NCI-H510A treated with DMSO at 0.1 percent for 48 hours (cell line): ENCODE measurements around the gene VSTM4.

ENCODE experiments used
- DNase-seq: peaks from one replicate; lab custom pipeline; 2025; lab: John Stamatoyannopoulos, UW

The VSTM4 gene

GRCh38 chr10:49091450-49092210 lies 23.7 kb downstream of the VSTM4 start:
- DNase-seq: no peak

DNA sequence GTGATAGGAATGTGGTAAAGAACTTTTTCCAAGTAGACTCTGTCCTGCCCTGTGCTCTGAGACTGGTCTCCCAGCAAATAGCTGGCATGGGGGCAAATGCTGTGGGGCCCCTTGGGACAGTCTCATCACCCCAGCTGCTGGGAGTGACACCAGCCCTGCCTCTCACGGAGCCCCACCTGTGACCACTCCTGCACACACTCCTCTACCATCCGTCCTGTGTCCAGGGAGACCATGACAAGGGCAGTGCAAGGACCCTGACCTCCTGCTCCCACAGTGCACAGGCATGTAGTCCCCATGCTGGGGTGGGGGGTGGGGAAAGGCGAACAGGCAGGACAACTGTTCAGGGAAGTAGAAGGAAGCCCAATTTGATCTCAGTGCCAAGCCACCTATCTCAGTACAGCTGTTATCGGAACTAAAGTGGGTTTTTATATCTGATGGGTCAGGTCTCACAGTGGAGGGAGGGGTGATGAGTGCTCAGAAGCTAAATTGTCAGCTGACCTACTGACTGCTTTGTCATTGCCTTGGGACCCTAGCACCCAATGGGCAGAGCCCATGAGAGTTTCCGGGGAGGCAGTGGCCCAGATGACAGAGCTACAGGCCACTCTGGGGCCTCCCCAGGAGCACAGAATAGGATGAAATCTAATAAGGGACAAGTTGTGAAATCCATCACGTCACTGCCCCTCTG lies 24.5 kb downstream of the VSTM4 start:
- DNase-seq: no peak

DNA sequence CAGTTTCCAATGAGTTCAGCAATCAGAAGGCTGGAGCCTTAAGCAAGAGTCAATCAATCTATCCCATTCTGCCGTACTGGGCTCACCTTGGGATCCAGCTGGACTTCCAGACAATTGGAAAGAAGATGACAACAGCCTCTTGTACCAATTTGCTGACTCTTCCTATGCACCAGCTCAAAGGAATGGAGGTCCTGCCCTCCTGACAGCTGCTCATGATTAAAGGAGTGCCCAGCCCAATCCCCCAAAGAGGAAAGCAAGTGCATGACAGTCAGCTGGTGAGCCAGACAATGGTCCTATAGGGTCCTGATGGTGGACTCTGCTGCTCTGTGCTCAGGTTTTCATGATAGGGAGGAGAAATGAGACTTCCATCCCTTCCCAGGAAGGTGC lies 25.1 kb downstream of the VSTM4 start:
- no peak for DNase-seq

DNA sequence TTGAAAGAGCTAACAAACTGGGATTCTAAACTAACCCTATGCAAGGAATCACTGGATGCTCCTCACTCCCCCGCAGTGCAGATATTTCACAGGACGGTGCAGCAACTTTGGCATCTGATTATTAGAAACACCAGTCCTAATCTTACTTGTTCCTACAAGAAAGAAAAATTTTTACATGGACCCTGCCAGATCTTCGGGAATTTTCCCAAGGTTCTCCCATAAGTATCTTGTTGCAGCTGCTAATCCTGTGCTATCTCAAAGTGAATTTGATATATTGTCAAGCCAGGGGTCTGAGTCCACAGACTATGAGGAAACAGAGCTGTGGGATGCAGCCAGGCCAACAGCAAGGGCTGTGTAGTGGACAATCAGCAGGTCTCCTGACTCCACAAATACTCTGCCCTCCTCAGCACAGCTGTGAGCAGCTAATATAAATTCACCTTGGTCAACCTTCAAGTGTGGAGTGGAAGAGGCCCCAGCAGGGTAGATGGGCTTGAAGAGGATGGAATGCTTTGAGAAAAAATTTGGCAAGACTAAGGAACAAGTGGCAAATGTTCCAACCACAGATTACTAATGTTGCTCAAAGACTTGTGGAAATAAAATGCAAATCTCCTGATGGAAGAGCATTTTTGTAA lies 25.6 kb downstream of the VSTM4 start:
- no peak for DNase-seq

GRCh38 chr10:49089152-49089551 lies 26.2 kb downstream of the VSTM4 start:
- no peak for DNase-seq

- DNase-seq: no peak
Measured at GRCh38 chr10:49086889-49087288, 28.4 kb downstream of the VSTM4 start.

- DNase-seq: no peak
Measured at GRCh38 chr10:49083261-49083660, 32.1 kb downstream of the VSTM4 start.

DNA sequence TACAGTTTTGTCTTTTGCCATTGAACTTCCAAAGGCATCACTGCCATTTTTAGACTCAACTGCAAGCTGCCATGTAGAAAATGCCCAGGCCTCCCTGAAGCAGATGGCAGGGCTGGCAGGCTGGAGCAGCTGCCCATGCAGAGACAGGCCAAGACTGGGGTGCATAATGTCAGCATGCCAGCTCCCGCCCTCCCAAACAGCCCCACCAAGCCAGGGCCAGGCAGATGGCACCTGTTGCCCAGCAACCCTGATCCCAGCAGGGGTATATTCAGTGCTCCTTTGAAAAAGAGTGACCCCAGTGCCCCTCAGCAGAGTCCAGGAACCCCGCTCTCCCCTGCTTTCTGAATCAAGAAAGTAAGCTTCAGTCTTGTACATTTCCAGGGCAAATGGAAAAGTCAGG lies 32.6 kb downstream of the VSTM4 start:
- DNase-seq: no peak

DNA sequence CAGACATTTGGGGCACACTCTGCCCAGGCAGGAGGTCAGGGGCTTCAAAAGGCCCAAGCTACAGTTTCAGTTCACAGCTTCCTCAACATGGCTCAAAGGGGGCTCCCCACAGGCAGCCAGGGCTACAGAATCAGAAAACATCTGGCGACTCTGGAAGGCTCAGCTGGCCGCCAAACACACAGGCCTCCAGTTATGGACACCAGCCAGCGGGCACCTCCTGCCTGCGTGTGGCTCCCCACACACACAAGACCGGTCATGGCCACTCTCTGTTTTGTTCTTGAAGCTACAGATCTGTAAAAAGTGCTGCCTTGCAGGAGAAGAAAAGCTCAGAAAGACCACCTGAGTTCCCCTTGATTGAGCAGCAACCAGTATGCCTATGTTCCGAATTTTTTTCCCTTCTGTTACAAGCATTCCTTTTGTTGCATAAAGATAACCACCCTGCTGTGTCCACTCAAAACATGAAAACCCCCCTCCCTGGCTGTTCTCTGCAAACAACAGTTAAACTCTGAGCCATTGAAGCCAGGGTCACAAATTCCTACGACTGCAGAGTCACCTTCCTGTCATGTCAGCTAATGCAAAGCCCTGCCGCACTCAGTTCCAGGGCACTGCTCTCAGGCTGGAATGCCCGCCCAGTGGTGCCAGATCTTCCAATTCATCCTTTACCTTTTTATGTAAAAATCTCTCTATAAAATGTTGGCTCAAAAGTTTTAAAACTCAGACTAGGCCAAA lies 33.6 kb downstream of the VSTM4 start:
- no peak for DNase-seq

- no peak for DNase-seq
Measured at GRCh38 chr10:49080965-49081364, 34.4 kb downstream of the VSTM4 start.

- peak; percentile 25 for DNase-seq
Measured at GRCh38 chr10:49080071-49080470, 35.3 kb downstream of the VSTM4 start.

DNA sequence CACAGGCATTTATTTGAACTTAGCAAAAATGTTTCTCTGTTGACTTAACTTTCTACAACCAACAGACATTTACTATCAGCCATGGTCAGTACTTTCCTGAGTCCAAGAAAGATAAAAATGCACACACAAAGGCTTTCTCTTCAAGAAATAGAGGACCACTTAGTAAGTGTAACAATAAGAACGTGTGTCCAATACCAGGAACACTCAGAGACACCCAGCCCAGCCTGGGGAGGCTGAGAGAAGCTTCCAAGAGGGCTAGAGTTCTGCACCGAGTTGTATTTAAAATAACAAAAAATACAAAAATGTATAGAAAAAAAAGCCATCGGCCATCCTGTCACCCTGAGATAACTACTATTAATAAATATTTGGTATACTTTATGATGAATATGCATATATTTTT lies 35.8 kb downstream of the VSTM4 start:
- DNase-seq: no peak

- DNase-seq: no peak
Measured at GRCh38 chr10:49079072-49079471, 36.2 kb downstream of the VSTM4 start.

GRCh38 chr10:49078433-49078832 lies 36.9 kb downstream of the VSTM4 start:
- no peak for DNase-seq

DNA sequence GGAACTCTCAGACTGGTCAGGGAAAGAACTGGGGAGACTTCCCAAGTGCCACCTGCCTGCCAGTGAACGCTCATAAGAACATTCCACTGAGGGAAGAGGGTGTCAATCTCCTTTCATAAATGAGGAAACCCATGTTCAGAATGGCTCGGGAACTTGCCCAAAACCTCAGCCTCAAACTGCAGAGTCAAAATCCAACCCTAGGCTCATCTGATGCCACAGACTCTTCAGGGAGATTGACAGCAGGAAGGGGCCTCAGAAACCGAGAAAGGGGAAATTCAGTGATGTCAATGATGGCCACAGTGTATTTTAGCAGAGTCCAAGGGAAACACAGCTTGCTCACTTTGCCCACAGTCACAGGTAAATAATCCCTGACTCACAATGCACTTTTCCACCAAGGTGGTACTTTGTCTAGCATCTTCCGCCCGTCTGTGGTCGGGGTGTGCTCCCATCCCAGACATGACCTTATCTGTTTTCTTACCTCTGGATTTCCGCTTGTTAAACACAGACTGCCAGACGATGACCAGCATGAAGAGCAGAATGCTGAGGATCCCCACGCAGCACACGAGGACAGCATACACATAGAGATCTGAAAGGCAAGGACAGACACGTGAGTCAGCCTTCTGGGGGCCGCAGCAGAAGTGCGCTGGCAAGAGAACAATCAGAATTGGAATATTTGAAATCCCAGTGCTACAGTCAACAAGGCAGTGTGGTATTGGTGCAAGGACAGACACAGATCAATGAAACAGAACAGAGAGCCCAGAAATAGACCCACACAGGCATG lies 38.4 kb downstream of the VSTM4 start:
- no peak for DNase-seq

DNA sequence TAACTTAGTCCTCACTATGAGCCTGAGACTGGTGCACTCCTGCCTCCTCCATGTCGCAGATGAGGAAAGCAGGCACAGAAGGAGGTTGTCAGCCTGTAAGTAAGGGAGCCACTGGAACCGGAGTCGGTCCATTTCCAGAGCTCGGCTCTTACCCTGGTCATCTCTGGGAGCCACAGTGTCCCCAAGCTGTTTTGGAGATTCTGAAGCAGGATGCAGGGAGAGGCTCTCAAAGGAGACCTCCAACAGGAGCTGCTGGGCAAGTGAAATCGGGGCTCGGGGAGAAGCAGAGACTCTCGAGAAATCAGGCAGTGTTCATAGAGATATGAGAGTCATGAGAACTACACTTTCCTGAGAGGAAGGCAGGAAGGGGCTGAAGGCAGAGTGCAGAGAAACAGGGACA lies 39.0 kb downstream of the VSTM4 start:
- no peak for DNase-seq

DNA sequence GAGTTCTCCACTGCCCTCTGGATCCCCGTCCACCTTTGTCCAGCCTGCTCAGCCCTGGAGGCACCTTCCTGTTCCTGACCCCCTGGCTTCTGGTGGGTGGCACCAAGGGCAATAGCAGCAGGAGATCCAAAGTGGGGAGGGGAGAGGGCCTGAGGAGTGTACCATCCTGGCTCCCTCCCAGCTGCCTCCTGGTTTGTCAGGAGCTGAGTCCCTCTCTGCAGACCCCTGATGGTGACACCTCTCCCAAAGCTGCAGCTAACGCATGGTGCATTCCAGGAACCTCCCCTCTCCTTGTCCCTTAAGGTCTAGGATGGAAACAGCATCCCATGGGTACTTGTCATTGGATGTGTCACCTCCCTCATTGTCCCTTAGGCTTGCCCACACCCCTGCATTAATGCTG lies 39.6 kb downstream of the VSTM4 start:
- DNase-seq: no peak

GRCh38 chr10:49074836-49075682 lies 40.3 kb downstream of the VSTM4 start:
- no peak for DNase-seq

- no peak for DNase-seq
Measured at GRCh38 chr10:49072166-49072885, 43.0 kb downstream of the VSTM4 start.

GRCh38 chr10:49071160-49071761 lies 44.1 kb downstream of the VSTM4 start:
- DNase-seq: no peak
